Rectal smooth muscle tissue (tissue), 1 donor: ENCODE data around the gene ALDH3B2.

Source experiments
- H3K27ac ChIP-seq: one replicate; pipeline ENCODE4 v1.7.0; 2013; ENCODE audit warnings: low read depth, low read length, inconsistent platforms
- H3K27me3 ChIP-seq: one replicate; pipeline ENCODE4 v1.7.0; 2013; ENCODE audit warnings: low read length; ENCODE audit not compliant: control insufficient read depth, insufficient read depth
- H3K36me3 ChIP-seq: one replicate; pipeline ENCODE4 v1.7.0; 2013; ENCODE audit warnings: low read length; ENCODE audit not compliant: control insufficient read depth, insufficient read depth
- H3K4me1 ChIP-seq: one replicate; pipeline ENCODE4 v1.7.0; 2013; ENCODE audit warnings: low read length; ENCODE audit not compliant: control insufficient read depth, insufficient read depth
- H3K4me3 ChIP-seq: one replicate; pipeline ENCODE4 v1.7.0; 2013; ENCODE audit warnings: low read length
- H3K9ac ChIP-seq: one replicate; pipeline ENCODE4 v1.7.0; 2013; ENCODE audit warnings: low read length

ALDH3B2 gene

DNA sequence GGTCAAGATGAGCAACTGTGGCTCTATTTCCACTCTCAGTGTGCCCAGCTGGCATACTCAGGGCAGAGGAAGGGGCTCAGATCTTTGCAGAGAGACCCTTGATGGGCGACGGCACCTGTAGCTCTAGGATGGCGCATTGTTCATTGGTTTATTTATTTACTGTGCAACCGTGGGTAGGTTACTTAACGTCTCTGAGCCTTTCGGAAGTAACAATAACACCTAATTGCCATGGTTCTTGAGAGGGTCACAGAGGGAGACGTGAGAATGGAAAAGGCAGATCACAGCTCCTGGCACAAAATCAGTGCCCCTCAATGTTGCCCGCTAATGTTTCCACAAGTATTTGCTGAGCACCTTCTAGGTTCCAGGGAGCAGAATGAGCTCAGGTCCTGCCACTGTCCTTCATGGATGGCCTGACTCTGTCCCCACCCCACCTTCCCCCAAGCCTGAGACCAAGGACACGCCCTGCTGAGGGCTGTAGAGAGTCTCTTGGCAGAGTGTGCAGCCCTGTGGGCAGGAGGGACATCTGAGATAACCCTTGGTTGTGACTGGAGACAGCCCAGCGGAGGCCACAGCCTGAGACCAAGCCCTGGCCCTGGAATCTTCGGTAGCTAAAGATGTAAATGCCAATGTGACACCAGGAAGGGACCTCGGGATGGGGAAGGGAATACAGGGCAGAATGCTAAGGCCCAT lies 780 bp upstream of the ALDH3B2 start:
- Histone ChIP-seq H3K27ac (no peak overlapping the region), H3K9ac (no peak overlapping the region), H3K4me3 (no peak overlapping the region)

GRCh38 chr11:67673902-67674301 lies 521 bp downstream of the ALDH3B2 start:
- Histone ChIP-seq H3K4me3 (no peak overlapping the region), H3K4me1 (no peaks in the 10 kb centered on the region), H3K9ac (no peak overlapping the region), H3K27me3 (peaks cover 8% of the 10 kb centered on the region), H3K27ac (no peak overlapping the region), H3K36me3 (no peaks in the 10 kb centered on the region)

More for the DNA sequence above, 780 bp upstream of the ALDH3B2 start:
- Histone ChIP-seq H3K36me3 (no peaks in the 10 kb centered on the region), H3K27me3 (peaks cover 3% of the 10 kb centered on the region), H3K4me1 (no peaks in the 10 kb centered on the region)

GRCh38 chr11:67673358-67673757 lies 1.1 kb downstream of the ALDH3B2 start:
- Histone ChIP-seq H3K36me3 (no peaks in the 10 kb centered on the region), H3K4me1 (no peaks in the 10 kb centered on the region), H3K27me3 (peaks cover 8% of the 10 kb centered on the region), H3K9ac (no peak overlapping the region), H3K27ac (no peak overlapping the region), H3K4me3 (no peak overlapping the region)

GRCh38 chr11:67671211-67671520 lies 3.3 kb downstream of the ALDH3B2 start:
- Histone ChIP-seq H3K4me1 (no peaks in the 10 kb centered on the region), H3K27me3 (peaks cover 10% of the 10 kb centered on the region)

GRCh38 chr11:67670316-67671210 lies 3.9 kb downstream of the ALDH3B2 start:
- H3K27ac ChIP-seq = no peak overlapping the region
- peaks cover 10% of the 10 kb centered on the region for H3K27me3 ChIP-seq
- no peaks in the 10 kb centered on the region for H3K36me3 ChIP-seq
- no peak overlapping the region for H3K4me3 ChIP-seq
- H3K9ac ChIP-seq = no peak overlapping the region
- no peaks in the 10 kb centered on the region for H3K4me1 ChIP-seq

More at GRCh38 chr11:67671211-67671520, 3.3 kb downstream of the ALDH3B2 start:
- Histone ChIP-seq H3K9ac (no peak overlapping the region), H3K36me3 (no peaks in the 10 kb centered on the region), H3K27ac (no peak overlapping the region), H3K4me3 (no peak overlapping the region)

DNA sequence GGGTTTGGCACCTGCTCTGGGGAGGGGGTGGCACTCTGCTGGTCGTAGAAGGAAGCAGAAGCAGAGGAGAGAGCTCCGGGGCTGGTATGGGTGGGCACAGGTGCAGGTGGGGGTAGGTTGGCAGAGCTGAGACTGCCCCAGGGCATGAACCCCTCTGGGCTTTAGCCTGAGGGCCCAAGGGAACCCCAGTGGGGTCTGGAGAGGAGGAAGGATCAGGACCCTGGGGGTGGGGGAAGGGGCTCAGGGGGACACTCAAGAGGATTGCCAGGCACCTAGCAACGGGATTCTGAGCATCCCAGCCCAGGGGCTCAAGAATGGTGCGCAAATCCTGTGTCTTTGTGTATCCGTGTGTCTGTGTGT lies 6.3 kb downstream of the ALDH3B2 start:
- Histone ChIP-seq H3K27me3 (peaks cover 7% of the 10 kb centered on the region), H3K9ac (no peak overlapping the region), H3K36me3 (no peaks in the 10 kb centered on the region), H3K4me1 (no peaks in the 10 kb centered on the region), H3K27ac (no peak overlapping the region), H3K4me3 (no peak overlapping the region)

DNA sequence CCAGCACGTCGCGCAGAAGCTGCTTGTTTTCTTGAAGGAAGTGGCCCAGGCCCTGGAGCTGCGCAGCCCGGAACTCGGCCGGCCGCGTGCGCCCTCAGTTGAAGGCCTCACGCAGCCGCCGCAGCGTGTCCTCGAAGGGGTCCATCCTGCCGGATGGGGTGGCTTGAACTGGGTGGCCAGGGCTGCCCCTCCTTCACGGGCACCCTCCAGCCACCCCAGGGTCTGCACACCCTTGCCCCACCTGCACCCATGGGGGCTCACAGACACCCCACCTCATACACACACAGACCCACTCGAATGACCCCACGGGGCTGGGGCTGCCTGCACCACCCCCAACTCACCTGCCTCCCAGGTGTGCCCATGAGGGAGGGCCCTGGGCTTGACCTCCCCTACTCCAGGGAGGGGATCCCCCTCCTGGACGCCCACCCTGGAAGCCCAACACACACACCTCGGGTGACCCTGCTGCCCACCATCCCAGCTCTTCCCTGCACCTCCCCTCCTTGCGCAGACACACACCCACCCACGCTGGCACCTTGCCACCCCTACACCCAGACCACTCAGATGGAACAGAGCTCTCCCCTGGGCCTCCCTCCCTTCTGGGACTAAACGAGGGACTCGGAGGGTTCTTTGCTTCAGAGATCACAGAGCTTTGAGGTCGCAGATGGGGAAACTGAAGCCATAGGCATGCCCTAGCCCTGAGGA lies 6.8 kb downstream of the ALDH3B2 start:
- H3K27me3 ChIP-seq = peaks cover 7% of the 10 kb centered on the region

DNA sequence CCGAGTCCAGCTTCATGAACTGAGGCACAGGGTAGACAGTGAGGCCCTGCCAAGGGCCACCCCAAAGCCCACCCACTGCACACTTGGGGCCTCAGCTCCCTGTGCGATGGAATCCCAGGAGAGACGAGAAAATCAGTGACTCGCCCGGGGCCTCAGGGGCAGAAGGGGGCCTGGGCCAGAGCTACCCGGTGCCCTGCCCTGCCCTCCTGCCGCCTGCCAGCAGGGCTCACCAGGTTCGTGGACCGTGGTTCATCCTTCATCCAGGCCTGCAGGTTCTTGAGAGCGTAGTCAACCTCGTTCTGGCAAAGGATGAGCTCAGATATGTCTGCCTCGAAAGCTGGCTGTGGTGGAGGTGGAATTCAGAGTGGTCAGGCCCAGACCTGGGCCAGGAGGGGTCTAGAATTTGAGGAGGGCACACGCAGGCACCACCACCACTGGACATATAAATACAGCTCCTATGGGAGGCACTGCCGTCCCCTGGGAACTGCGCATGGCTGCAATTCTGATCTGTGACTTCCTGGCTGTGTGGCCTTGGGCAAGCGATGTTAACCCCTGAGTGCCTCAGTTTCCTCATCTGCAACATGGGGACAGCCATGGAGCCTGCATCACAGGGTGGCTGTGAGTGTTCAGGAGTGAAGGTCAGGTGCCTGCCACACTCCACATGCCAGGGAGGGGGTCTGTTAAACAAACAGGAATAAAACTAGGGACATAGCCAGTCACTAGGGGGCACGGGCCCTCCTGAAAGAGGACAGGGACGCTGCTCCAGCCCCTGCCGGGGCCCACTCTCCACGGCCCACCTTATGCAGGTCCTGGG lies 7.5 kb downstream of the ALDH3B2 start:
- Histone ChIP-seq H3K9ac (no peak overlapping the region), H3K4me1 (no peaks in the 10 kb centered on the region), H3K36me3 (no peaks in the 10 kb centered on the region), H3K27me3 (peaks cover 7% of the 10 kb centered on the region), H3K4me3 (no peak overlapping the region), H3K27ac (no peak overlapping the region)

More for the DNA sequence above, 6.8 kb downstream of the ALDH3B2 start:
- H3K9ac ChIP-seq = no peak overlapping the region
- H3K27ac ChIP-seq = no peak overlapping the region
- H3K4me3 ChIP-seq = no peak overlapping the region
- H3K36me3 ChIP-seq = no peaks in the 10 kb centered on the region
- no peaks in the 10 kb centered on the region for H3K4me1 ChIP-seq

- Histone ChIP-seq H3K9ac (no peak overlapping the region), H3K36me3 (no peaks in the 10 kb centered on the region), H3K27me3 (peaks cover 7% of the 10 kb centered on the region)
These were observed 8.1 kb downstream of the ALDH3B2 start for GRCh38 chr11:67666303-67666645.

GRCh38 chr11:67665541-67666302 lies 8.7 kb downstream of the ALDH3B2 start:
- Histone ChIP-seq H3K4me1 (no peaks in the 10 kb centered on the region), H3K4me3 (no peak overlapping the region), H3K27ac (no peak overlapping the region), H3K36me3 (no peaks in the 10 kb centered on the region), H3K9ac (no peak overlapping the region), H3K27me3 (peaks cover 7% of the 10 kb centered on the region)

More at GRCh38 chr11:67666303-67666645, 8.1 kb downstream of the ALDH3B2 start:
- Histone ChIP-seq H3K4me3 (no peak overlapping the region), H3K4me1 (no peaks in the 10 kb centered on the region), H3K27ac (no peak overlapping the region)

- H3K4me3 ChIP-seq = no peak overlapping the region
- no peak overlapping the region for H3K9ac ChIP-seq
- H3K27me3 ChIP-seq = peaks cover 7% of the 10 kb centered on the region
- H3K27ac ChIP-seq = no peak overlapping the region
- H3K4me1 ChIP-seq = no peaks in the 10 kb centered on the region
- H3K36me3 ChIP-seq = no peaks in the 10 kb centered on the region
These were observed 9.5 kb downstream of the ALDH3B2 start for GRCh38 chr11:67664696-67665540.
